ENCODE measurements around the gene PIP4P1.
"Not testable (repeated sequence)": the region's sequence is repeated elsewhere in the genome, so short reads cannot be mapped to it uniquely, and the experiment has no call there.

Gene PIP4P1

DNA sequence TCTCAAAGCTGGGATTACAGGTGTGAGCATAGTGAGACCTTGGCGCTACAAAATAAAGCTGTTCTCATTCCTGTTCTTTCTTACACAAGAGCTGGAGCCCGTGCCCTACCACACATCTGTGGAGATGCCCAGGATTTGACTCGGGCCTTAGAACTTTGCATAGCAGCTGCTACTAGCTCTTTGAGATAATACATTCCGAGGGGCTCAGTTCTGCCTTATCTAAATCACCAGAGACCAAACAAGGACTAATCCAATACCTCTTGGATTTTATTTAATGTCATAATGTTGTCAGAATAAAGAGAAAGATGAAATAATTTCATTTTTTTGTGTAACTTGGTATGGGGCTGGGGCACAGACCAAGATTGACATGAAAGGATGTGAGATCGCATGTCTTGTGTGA lies 15.5 kb upstream of the PIP4P1 start:
- DNase-seq (ENCODE audit: low spot score) = no peak

DNA sequence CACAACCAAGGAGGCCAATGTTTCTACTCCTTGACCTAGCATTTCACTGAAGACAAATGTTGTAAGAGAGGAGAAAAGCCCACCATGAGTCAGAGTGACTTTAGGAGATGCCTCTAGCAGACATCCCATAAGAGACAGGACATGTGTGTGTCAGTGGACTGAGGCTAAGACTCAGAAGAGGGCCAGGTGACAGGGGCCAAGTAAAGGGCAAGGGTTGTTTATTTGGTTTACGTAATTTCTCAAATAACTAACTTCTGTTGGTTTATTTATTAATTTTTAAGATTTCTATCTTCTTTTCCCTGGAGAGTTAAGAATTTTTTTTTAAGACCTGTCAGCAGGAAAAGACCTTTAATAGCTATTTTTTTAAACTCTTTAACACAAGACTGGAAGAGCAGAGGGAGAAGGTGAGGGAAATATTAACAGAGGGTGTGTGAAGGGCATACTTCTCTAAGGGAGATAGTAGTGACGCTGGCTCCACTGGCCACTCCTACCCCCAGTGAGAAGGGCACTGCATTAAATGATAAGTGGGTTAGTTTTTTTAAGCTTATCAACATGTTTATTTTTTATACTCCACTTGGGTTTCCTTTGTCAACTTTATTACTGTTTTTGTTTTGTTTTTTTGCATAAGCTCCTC lies 11.4 kb upstream of the PIP4P1 start:
- DNase-seq (ENCODE audit: low spot score) = no peak

DNA sequence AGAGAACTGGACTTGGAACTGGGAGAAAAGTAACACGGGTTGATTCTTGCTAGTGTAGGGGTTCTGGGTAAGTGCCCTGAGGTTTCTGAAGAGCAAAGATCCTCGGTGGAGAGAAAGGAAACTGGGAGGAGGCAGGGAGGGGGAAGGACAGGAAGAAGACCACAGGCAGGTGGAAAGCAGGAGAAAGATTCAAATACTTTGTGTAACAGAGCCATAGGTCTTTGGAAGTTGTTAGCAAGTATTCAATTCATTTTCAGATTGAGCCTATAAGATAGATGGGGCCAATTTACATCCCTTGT lies 9.3 kb upstream of the PIP4P1 start:
- DNase-seq (ENCODE audit: low spot score) = no peak

DNA sequence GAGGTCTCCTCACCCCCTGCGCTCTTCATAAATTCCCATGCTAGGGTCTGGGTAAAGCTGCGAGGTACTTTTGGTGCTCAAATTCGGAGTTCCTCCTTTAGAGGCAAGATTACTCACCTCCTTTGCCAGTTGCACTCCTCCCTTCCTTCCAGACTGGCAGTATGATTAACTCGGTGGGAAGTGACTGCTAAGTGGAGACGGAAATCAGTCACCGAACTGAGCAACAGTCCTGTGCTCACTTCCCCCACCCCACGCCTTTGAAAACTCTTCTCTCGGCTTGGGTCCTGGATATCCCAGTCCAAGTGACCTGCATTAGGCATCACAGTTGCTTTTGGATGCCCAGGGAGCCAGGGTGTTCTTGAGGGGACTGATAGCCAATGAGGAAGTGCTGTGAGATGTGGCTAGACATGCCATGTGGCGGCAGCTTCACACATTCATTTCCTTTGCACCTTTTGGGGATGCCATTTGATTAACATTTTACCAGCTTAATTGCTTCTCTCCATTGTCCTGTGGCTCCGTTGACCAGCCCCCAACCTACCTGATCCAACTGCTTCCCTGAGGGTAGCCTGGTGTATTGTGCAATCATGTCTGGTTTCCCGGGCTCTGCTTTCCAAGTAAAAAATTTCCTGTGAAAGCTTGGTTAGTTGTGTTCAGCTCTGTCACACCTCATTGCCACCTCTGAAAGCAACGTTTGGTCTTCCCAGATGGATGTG lies 8.8 kb upstream of the PIP4P1 start:
- no peak for DNase-seq (ENCODE audit: low spot score)

DNA sequence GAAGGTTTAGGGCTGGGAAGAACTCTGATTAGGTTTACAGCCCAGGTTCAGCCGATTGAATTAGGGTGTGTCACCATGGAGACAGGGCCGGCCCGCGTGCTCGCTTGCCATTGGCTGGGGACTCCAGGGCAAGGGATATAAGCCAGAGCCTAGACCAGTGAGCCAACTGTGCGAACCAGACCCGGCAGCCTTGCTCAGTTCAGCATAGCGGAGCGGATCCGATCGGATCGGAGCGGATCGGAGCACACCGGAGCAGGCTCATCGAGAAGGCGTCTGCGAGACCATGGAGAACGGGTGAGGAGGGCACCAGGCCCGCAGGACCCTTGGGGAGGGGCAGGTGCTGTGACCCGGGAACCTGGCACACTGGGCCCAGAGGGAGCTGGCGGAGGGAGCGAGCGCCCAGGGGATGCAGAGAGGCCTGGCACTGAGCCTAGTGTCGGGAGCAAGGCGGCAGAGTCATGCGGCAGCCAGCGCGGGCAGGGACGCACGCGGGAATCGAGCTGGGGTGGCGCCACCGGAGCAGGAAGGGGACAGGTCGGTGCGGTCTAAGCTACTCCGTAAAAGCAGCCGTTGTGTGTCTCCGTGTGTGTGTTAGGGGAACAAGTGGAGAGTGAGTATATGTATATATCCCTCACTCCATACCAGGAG lies 8.1 kb upstream of the PIP4P1 start, which contains the start of gene PNP:
PNP (plus strand) TSS at position 165 of the 648 bp plus-strand sequence; CDS start at position 284, 119 bp downstream.
- DNase-seq (ENCODE audit: low spot score) = peak; percentile 85

DNA sequence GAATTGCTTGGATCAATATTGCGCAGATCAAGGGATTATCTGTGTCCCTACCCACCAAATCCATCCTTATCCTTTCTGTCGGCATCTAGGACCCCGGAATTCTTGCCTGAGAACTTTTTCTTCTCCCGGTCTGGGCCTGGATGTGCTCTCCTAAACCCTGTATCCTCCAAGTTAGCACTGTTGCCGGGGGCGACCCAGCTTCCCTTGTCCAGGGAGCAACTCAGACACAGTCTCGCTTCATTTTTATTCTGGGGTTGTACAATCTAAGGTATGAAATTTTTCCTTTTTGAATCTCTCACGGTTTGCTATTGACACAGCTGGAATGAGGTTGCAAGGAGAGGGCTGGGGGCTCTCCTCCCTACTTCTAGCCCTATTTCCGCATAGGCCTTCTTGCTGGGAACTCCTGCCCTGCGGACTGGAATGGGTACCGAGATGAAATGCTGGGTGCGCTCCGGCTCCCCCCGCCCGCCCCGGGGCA lies 7.6 kb upstream of the PIP4P1 start:
- DNase-seq (ENCODE audit: low spot score) = no peak

DNA sequence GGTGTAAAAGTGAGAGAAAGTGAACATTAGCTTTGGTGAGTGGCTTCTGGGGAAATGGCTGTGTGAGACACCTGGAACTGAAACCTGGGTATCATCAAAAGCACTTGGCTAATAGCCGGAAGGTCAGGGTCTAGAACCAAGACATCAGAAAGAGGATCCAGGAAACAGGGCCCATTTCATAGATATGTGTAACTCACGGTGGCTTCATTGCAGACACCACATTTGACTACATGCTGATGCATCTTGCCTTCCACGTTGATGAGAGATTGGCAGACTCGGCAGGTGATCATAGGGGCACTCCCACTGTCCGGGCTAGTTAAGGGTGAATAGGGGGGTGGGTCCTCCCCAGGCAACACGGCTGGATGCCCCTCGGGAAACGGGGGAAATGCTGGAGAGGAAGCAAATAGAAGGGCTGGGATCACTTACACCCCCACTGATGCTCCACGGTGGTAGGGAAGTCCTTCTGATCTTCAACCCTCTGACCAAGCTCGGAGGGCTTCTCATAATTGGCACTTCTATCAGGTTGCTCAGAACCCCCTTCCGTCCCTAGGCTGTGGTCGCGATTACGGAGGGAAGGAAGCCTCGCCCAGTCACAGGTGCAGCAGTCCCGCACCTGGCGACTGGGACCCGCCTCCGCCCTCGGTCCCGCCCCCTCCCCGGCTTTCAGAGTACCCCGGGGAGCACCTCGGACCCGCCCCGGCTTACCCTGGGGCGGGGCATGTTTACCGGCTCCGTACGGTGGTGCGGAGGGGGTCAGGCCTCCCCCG lies 593 bp downstream of the PIP4P1 start:
- no peak for DNase-seq (ENCODE audit: low spot score)

DNA sequence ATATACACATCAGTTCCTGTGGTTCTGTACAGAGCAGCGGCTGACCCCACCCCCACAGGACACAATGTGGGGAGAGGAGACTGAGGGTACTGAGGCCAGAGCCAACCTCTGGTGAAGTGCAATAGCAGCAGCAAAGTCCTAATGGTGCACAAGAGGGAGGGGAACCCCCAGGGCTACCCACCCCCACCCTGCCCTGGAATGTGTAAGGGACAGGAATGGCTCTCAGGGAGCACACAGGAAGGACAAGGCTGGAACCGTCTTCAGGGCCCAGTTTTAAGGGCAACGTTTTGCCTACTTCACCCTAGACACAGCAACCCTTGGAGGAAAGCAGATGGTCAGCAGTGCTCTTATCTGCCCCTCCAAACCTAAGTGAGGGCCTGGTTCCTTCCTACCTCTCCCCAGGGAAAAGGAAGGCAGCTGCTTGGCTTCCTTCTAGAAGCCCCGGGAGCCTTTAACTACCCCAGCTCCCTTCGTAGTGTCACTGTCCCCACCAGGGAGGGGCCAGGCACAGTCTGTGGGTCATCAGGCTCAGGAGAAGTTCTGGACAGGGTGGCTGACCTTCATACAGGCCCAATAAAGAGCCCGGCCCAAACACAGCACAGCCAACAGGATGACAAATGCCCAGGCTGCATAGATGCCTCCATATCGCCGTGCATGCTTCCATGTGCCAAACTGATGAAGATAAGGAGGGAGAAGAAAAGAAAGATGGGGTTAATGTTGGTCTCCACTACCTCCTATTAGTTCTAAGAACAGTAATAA lies 3.0 kb downstream of the PIP4P1 start:
- no peak for DNase-seq (ENCODE audit: low spot score)

DNA sequence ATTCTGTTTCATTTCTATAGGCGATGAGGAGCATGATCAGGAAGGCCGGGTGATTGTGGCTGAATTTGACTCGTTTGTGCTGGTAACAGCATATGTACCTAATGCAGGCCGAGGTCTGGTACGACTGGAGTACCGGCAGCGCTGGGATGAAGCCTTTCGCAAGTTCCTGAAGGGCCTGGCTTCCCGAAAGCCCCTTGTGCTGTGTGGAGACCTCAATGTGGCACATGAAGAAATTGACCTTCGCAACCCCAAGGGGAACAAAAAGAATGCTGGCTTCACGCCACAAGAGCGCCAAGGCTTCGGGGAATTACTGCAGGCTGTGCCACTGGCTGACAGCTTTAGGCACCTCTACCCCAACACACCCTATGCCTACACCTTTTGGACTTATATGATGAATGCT lies 4.3 kb downstream of the PIP4P1 start:
- DNase-seq (ENCODE audit: low spot score) = no peak

DNA sequence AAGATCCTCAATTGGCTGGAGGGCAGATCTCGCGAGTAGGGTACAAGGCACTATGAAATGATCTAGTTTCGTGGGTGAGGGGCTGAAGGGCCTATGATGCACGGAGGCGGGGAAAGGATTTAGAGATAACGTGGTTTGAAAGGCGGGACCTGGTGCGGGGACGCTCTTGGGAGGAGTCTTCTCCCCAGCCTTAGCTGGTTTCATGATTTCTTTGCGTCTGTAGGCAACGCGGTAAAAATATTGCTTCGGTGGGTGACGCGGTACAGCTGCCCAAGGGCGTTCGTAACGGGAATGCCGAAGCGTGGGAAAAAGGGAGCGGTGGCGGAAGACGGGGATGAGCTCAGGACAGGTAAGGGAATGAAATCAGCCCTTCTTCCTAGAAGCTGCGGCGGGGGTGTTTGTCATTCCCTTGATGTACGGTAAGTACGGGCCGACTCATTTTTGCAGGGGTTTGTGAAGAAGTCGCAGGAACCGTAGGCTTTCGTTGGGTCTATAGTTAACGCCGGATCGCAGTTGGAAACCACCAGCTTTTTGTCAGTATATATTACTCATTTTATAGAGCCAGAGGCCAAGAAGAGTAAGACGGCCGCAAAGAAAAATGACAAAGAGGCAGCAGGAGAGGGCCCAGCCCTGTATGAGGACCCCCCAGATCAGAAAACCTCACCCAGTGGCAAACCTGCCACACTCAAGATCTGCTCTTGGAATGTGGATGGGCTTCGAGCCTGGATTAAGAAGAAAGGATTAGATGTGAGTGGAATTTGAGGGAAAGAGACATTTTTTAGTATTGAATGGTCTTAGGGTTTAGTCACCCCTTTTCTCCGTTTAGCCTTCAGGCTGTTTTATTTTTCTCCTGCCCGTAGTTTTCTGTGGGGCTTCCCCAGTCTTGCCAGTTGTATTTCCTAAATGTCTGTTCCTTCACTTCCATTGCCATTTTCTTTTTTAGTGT lies 5.6 kb downstream of the PIP4P1 start:
- peak; percentile 70 for DNase-seq (ENCODE audit: low spot score)

DNA sequence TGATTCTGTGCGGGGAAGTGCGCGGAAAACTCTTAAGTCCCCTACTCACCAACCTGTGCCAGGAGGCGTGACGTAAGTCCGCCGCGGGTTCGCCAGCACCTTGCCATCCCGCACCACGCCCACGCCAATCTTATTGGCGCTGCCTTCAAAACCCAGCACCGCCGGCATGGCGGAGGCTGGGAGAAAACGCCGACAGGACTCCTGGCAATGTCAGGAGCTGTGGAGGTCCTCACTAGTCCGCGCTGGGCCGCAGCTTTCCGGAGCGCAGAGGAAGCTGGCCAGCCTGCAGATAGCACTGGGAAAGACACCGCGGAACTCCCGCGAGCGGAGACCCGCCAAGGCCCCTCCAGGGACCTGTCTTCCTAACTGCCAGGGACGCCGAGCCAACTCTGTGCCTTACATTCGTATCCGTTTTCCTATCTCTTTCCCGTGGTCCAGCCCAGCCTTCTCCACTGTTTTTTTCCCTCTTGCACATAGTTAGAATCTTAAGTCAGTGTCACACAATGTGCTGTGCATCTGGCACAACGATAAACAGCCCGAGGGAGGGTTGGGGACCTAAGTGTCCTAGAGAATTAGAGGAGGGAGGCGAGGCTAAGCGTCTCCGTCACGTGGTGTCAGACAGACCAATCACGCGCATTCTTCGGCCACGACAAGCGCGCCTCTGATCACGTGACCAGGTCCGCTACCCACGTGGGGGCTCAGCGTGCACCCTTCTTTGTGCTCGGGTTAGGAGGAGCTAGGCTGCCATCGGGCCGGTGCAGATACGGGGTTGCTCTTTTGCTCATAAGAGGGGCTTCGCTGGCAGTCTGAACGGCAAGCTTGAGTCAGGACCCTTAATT lies 6.5 kb downstream of the PIP4P1 start, which contains the start of the genes APEX1 and OSGEP:
APEX1 (plus strand) TSS at position 711 of the 839 bp plus-strand sequence. CDS start 420 bp downstream, outside the sequence.
OSGEP (minus strand) TSS at position 297 of the 839 bp plus-strand sequence; CDS start at position 168, 129 bp downstream.
- DNase-seq (ENCODE audit: low spot score) = peak; percentile 95

DNA sequence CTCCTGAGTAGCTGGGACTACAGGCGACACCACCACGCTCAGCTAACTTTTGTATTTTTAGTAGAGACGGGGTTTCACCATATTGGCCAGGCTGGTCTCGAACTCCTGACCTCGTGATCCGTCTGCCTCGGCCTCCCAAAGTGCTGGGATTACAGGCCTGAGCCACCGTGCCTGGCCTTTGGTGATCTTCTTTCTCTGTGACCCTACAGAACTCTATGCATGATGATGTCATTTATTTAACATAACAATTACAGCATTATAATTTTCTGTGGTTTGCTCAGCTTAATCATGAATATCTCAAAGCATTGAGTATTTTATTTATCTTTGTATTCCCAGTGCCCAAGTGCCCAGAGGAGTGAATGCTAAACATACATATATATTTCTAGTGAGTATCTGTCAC lies 8.4 kb downstream of the PIP4P1 start:
- DNase-seq (ENCODE audit: low spot score) = not testable (repeated sequence)

DNA sequence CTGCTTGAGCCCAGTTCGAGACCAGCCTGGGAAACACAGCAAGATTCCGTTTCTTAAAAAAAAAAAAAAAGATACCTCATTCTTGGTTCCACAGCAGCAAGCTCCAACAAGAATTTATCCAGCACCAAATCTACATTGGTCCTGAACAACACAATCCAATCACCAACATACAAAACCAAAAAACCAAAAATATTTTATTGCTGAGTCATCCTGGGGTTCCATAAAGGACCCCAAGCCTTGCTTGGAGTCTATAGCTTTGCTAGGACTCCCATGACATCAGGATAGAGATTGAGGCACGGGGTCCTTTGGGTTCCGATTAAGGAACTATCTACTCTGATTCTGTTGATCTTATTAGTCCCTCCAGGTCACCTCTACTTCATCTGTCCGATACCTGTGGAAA lies 14.3 kb downstream of the PIP4P1 start:
- no peak for DNase-seq (ENCODE audit: low spot score)

DNA sequence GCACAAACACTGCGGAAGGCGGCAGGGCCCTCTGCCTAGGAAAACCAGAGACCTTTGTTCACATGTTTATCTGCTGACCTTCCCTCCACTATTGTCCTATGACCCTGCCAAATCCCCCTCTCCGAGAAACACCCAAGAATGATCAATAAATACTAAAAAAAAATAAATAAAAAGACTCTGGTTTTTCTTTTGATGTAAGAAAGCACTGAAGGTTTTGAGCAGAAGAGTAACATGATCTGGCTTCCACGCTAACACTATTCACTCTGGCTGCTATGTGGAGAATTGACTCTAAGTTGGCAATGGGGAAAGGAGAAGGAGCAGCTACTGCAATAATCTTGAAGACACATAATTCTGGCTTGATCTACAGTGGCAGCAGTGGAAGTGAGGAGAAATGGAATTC lies 17.6 kb downstream of the PIP4P1 start:
- not testable (repeated sequence) for DNase-seq (ENCODE audit: low spot score)

DNA sequence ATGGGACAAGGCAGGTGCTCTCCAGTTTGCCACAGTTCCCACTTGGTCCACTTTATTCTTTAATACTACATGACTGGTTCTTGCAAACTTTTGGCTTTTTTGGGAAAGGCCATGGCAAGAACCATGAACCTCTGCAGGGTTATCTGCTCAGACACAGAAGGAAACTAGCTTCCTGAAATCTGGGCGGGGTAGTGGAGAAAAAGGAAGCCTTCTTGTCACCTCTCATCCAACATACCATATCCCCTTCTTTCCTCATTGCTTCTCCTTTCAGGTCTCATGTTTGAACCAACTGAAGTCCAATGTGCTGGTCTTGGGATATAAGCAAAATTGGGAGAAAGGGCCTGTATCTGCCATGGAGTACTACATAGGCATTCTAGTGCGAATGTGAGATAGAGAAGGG lies 19.8 kb downstream of the PIP4P1 start:
- DNase-seq (ENCODE audit: low spot score) = no peak

DNA sequence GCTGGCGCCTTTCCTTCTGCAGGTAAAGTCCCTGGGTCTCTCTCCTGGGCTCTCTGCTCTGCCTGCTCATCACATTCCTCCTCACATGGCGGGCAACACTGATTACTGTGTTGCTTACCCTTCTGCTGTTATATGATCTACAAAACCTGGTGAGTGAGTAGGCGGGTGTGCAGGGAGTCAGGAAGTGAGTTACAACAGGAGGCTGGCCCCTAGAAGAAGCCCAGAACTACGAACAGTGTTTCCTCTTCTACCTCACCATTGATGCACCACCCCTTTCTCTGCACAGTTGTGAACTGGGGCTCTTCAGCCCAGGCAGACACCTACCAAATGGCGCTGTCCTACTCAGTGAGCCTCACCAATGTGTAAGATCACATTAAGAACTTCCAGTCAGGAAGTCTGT lies 20.4 kb downstream of the PIP4P1 start:
- DNase-seq (ENCODE audit: low spot score) = no peak

DNA sequence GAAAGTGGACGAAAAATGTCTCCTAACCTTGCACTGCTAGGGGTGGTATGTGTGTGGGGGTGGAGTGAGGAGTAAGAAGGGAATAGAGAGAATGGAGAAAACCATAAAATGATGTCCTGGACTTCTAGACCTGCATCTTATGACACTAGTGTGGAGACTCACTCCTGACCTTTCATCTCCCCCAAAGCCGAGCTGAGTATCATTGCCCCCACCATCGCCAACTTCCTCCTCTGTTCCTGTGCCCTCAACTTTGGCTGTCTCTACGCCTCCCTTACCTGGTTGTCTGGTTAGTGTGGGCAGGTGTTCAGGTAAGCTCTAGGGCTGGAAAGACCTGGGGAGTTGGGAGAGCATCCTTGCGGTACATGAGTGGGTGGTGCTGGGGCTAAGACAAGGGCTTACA lies 20.8 kb downstream of the PIP4P1 start:
- no peak for DNase-seq (ENCODE audit: low spot score)

DNA sequence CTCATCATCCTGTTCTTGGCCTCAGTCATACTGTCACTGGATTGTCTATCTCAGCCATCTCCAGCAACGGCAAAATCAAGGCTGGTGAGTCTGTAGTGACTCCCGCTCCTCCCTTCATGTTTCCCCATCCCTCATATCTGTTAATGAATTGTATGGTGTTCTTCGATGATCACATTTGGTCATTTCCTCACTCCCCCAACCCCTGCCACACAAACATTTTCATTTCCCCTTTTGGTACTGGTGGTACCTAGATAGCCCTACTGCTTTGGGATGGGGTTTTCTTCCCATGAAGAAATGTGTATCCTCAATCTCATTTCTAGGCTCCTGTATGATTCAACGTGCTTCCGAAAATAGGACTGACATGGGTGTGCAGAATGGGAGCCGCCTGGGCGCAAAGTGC lies 22.6 kb downstream of the PIP4P1 start:
- no peak for DNase-seq (ENCODE audit: low spot score)

DNA sequence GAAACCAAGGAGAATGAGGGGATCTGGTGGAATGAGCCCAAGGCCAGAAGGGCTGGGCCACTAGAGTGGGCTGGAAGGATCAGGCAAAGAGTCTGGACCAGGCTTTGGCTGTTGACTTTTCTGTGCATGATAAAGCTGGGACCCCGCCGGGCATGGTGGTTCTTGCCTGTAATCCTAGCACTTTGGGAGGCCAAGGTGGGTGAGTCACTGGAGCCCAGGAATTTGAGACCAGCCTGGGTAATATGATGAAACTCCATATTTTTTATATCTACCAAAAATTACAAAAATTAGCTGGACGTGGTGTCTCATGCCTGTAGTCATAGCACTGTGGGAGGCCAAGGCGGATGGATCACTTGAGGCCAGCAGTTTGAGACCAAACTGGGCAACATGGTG lies 24.9 kb downstream of the PIP4P1 start:
- no peak for DNase-seq (ENCODE audit: low spot score)

All from HuH-7.5 (cell line).